Uterus (tissue), 4 donors: ENCODE data around the gene ME1. TPM values are rescaled to one million over a fixed set of nuclear protein-coding genes. Genes with fewer than 3 reads are reported as not detected.

Experiments used
- DNase-seq, 2 donors: peaks; one replicate each; pipeline ENCODE4 v3.0.0-alpha.2; 2019 to 2020
- H3K27ac ChIP-seq, 2 donors: fragments of 200-600 bp; sonication (generic); 1 replicate in 1 of 2; 2 replicates in 1 of 2; pipeline ENCODE4 v1.5.1; 2016 to 2018
- H3K27me3 ChIP-seq, 2 donors: fragments of 200-600 bp; sonication (generic); one replicate each; pipeline ENCODE4 v1.5.1; 2018 to 2019; ENCODE audit warnings: control low read depth in 1 of 2
- H3K36me3 ChIP-seq, 2 donors: fragments of 200-600 bp; sonication (generic); one replicate each; pipeline ENCODE4 v1.5.1; 2019; ENCODE audit warnings: control low read depth in 1 of 2
- H3K4me1 ChIP-seq, 2 donors: fragments of 200-600 bp; sonication (generic); one replicate each; pipeline ENCODE4 v1.5.1; 2018 to 2019; ENCODE audit warnings: control low read depth in 1 of 2
- H3K4me3 ChIP-seq, 2 donors: fragments of 200-600 bp; sonication (generic); 1 replicate in 1 of 2; 2 replicates in 1 of 2; pipeline ENCODE4 v1.5.1; 2018 to 2019; ENCODE audit warnings: mild to moderate bottlenecking in 1 of 2
- H3K9me3 ChIP-seq, 2 donors: fragments of 200-600 bp; sonication (generic); one replicate each; pipeline ENCODE4 v1.5.1; 2019; ENCODE audit warnings: control low read depth in 1 of 2
- CTCF ChIP-seq, 4 experiments: fragments of 200-600 bp in 2 of 4; fragments of 450-650 bp in 2 of 4; sonication (generic) in 2 of 4; IDR thresholded peaks; one replicate each; pipeline ENCODE4 v1.5.1; 2016 to 2019; ENCODE audit warnings: antibody characterized with exemption in 4 of 4, mild to moderate bottlenecking in 2 of 4, moderate library complexity in 1 of 4
- POLR2A ChIP-seq, 2 donors: fragments of 450-650 bp; IDR thresholded peaks; one replicate each; pipeline ENCODE4 v1.6.1; 2016; ENCODE audit warnings: antibody characterized with exemption in 2 of 2, mild to moderate bottlenecking in 1 of 2, moderate library complexity in 1 of 2
- intact Hi-C: fragments of 100-400 bp; cut with DNase I; formaldehyde crosslinking; loops from one replicate; pipeline ENCODE4 v1.15.1; 2023; ENCODE audit warnings: low total_unique reads
- total RNA-seq, 4 donors: library from RNA; depleted of rRNA in 3 of 4; stranded (reverse); fragments of >200 nt in 3 of 4; gene quantifications; one replicate each; pipeline versions ENCODE4 v1.1.0 to v1.2.4, GENCODE V29; 2014 to 2023
- donor health status: DM: yes; HTN: yes; CAD: no.

The ME1 gene
- total RNA-seq, 4 donors from 2014 or later, result 1.0 to 18.5 (median 3.2) TPM

DNA sequence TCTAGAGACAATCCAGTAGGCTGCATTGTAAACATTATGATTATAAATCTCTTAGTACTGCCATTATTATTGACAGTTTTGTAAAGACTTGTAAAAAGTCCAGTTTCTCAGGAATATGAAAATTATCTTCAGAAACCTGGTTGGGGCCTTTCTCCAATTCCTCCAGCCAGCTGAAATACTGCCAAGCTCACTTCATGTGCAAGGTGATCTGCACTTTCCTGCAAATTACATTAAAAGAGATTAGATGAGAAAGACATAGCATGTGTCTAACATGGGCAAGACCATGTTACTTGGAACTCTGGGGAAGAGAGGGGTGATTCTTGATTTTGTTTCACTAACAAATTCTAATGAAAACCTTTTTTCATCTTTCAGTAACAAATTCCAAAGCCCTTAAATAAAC, 261.7 kb downstream of the ME1 start:
- Histone ChIP-seq H3K27me3 (no peaks in the 10 kb centered on the region), H3K9me3 (no peaks in the 10 kb centered on the region), H3K36me3 (no peaks in the 10 kb centered on the region), H3K4me3 (no peak overlapping the region), H3K27ac (no peak overlapping the region), H3K4me1 (no peaks in the 10 kb centered on the region)
- intact Hi-C loops, result no loop called here
- TF ChIP-seq POLR2A (IDR thresholded peaks at IDR 0.05), result no peak
- TF ChIP-seq CTCF (IDR thresholded peaks at IDR 0.05), result no peak
- DNase-seq, result no peak

DNA sequence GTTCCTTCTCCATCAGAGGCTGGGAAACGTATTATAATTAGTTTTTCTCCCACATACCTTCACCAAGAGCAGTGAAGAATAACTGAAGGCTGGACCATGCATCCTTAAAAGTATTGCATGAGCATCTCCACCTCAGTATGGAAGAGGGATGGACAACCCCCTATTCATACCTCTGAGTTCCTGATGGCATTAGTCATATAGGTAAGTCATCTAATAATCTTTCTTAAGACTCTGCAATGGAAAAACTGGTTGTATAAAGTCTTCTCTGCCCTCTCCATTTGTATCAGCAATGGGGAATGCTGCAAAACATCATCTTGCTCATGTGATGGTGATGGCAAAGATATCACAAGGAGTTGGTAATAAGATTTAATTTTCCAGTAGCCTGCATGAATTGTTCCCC, 262.3 kb downstream of the ME1 start:
- no peak overlapping the region for H3K27ac ChIP-seq
- H3K9me3 ChIP-seq, result no peaks in the 10 kb centered on the region
- no peaks in the 10 kb centered on the region for H3K4me1 ChIP-seq
- intact Hi-C loops, result no loop called here
- H3K27me3 ChIP-seq, result no peaks in the 10 kb centered on the region
- no peaks in the 10 kb centered on the region for H3K36me3 ChIP-seq
- DNase-seq, result no peak
- TF ChIP-seq POLR2A (IDR thresholded peaks at IDR 0.05) (no peak), CTCF (IDR thresholded peaks at IDR 0.05) (no peak)
- H3K4me3 ChIP-seq, result no peak overlapping the region

DNA sequence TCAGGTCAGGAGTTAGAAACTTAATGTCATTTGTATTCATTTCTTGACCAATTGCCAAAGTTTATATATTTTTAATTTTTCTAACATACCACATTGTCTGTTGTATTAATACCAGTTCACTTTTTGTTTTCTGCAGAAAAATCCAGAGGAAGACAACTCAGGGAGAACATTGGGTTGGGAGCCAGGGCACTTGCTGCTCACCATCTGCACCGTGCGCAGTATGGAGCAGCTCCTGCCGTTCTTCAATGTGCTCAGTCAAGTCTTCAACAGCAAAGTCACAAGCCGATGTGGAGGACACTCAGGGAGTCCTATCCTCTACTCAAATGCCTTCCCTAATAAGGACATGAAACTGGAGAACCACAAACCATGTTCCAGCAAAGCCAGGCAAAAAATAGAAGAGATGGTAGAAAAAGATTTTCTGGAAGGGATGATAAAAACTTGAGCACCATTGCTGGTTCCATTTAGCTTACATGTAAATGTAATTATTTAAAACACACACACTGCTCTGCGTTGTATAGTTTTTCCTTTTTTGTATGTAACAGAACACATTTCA, 263.0 kb downstream of the ME1 start:
- H3K36me3 ChIP-seq, result no peaks in the 10 kb centered on the region
- H3K4me3 ChIP-seq, result no peak overlapping the region
- H3K4me1 ChIP-seq, result no peaks in the 10 kb centered on the region
- DNase-seq, result no peak
- H3K27me3 ChIP-seq, result no peaks in the 10 kb centered on the region
- H3K9me3 ChIP-seq, result no peaks in the 10 kb centered on the region
- no peak overlapping the region for H3K27ac ChIP-seq
- intact Hi-C loops, result no loop called here
- TF ChIP-seq POLR2A (IDR thresholded peaks at IDR 0.05) (no peak), CTCF (IDR thresholded peaks at IDR 0.05) (no peak)

Other genes starting within 250 kb of the ME1 start
- gene PGM3, start 237.8 kb downstream of the ME1 start, total RNA-seq, result 100 to 1,000 TPM in 1 of 4 donors, 10 to 100 TPM in 3; 11.8 to 185 (median 60.9) TPM
- 1 to 10 TPM; 2.1 to 6.4 (median 4.2) TPM for gene RWDD2A, start 237.7 kb downstream of the ME1 start, total RNA-seq
- 10 to 100 TPM in 1 of 4 donors, under 1 TPM in 3; 0.26 to 72.0 (median 0.46) TPM for gene PRSS35, start 81.5 kb upstream of the ME1 start, total RNA-seq